NCI-H748 (cell line): ENCODE results near the gene TMEM100.

ENCODE experiments used
- DNase-seq: peaks from one replicate; lab custom pipeline; 2025; ENCODE audit not compliant: unreplicated experiment; lab: John Stamatoyannopoulos, UW

Gene TMEM100

GRCh38 chr17:55720919-55721836 lies 1.5 kb downstream of the TMEM100 start:
- no peak for DNase-seq

- peak; percentile 62 for DNase-seq
These were observed 4.5 kb downstream of the TMEM100 start for GRCh38 chr17:55717898-55718735.

GRCh38 chr17:55717432-55717831 lies 5.2 kb downstream of the TMEM100 start:
- no peak for DNase-seq

- no peak for DNase-seq
These were observed 11.7 kb downstream of the TMEM100 start for GRCh38 chr17:55710829-55711496.

- DNase-seq, result no peak
These were observed 12.3 kb downstream of the TMEM100 start for GRCh38 chr17:55710410-55710809.

GRCh38 chr17:55709984-55710383 lies 12.7 kb downstream of the TMEM100 start:
- no peak for DNase-seq

- DNase-seq, result no peak
These were observed 13.2 kb downstream of the TMEM100 start for GRCh38 chr17:55709440-55709839.

- no peak for DNase-seq
These were observed 14.3 kb downstream of the TMEM100 start for GRCh38 chr17:55708175-55708974.

- no peak for DNase-seq
These were observed 15.6 kb downstream of the TMEM100 start for GRCh38 chr17:55706808-55707773.

GRCh38 chr17:55705847-55706246 lies 16.8 kb downstream of the TMEM100 start:
- no peak for DNase-seq

GRCh38 chr17:55704401-55704800 lies 18.3 kb downstream of the TMEM100 start:
- DNase-seq, result no peak

GRCh38 chr17:55702150-55702549 lies 20.5 kb downstream of the TMEM100 start:
- DNase-seq, result no peak

- DNase-seq, result no peak
These were observed 23.3 kb downstream of the TMEM100 start for GRCh38 chr17:55699181-55699860.

GRCh38 chr17:55694286-55694910 lies 28.3 kb downstream of the TMEM100 start:
- DNase-seq, result no peak

GRCh38 chr17:55693254-55694216 lies 29.1 kb downstream of the TMEM100 start:
- no peak for DNase-seq

- no peak for DNase-seq
These were observed 30.4 kb downstream of the TMEM100 start for GRCh38 chr17:55692276-55692675.

GRCh38 chr17:55691666-55692065 lies 31.0 kb downstream of the TMEM100 start:
- no peak for DNase-seq
